H1 (cell line): ENCODE results near the gene CBLB. TPM values are rescaled to one million over a fixed set of nuclear protein-coding genes. Genes with fewer than 3 reads are reported as not detected.

Experiments used
- RFX5 ChIP-seq: IDR thresholded peaks from 2 replicates; pipeline ENCODE4 v1.6.1; 2011; ENCODE audit warnings: low read depth, low read length, improper control_type of control experiment, borderline replicate concordance
- polyA plus RNA-seq, 7 experiments: library from polyadenylated mRNA; depleted of rRNA in 3 of 7; stranded (reverse) in 5 of 7; unstranded in 2 of 7; fragments of >200 nt in 5 of 7; fragments of 200-250 nt in 2 of 7; gene quantifications; 1 replicate in 5 of 7; 2 replicates in 1 of 7; 4 replicates in 1 of 7; pipeline versions ENCODE4 v1.2.1 to v1.2.3, GENCODE V29; 2011 to 2013; ENCODE audit warnings: missing spikeins in 2 of 7, mixed read lengths in 2 of 7
- total RNA-seq: library from RNA; stranded (reverse); fragmentation: NEBNext Ultra II Directional; extraction: Animal tissue kit (Norgen Biotek cat#: 25700); gene quantifications from 2 replicates; pipeline ENCODE4 v1.2.1, GENCODE V29; 2021
- TF ChIP-seq, protein P1 (sequence below): IDR thresholded peaks from 2 replicates; pipeline ENCODE4 v1.6.1; 2012; ENCODE audit warnings: inconsistent platforms

The CBLB gene
- total and polyA plus RNA-seq, 2 of the 8 experiments (the other 6 are each of a cell fraction or from before 2014, with no cell fraction given) = 14.5 to 26.0 TPM

DNA sequence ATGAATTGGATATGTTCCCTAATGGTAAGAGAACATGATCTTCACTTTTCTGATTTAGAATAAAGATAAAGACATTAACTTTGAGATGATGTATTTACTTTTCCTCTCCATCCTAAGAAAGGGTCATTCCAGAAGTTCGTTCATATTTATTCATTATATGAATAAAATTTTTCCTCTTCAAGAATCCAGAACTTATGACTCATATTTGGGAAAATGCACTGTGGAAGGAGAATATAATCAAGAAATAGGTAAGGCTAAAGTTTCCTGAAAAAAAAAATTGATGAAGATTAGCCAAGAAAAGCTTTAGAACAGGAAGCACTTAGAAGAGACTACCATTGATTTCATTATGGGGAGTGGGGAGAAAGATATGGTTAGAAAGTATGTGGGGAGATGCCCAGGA, 36.5 kb upstream of the CBLB start (continued):
- TF ChIP-seq, protein P1, sequence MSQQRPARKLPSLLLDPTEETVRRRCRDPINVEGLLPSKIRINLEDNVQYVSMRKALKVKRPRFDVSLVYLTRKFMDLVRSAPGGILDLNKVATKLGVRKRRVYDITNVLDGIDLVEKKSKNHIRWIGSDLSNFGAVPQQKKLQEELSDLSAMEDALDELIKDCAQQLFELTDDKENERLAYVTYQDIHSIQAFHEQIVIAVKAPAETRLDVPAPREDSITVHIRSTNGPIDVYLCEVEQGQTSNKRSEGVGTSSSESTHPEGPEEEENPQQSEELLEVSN = no peak
- no peak for TF ChIP-seq RFX5
